ENCODE data around the gene NCKAP1. TPM values are rescaled to one million over a fixed set of nuclear protein-coding genes. Genes with fewer than 3 reads are reported as not detected.

NCKAP1 gene
- total RNA-seq, 2 donors from 2014 or later, result 19.8 to 59.9 TPM

GRCh38 chr2:183078163-183078463, 39.9 kb upstream of the NCKAP1 start:
- DNase-seq (no peak), ATAC-seq (no peak)
- no peak for TF ChIP-seq POLR2A (IDR thresholded peaks at IDR 0.05)
- TF ChIP-seq CTCF (IDR thresholded peaks at IDR 0.05), result no peak
- peak overlapping the region; percentile 5 to 18 for H3K4me3 ChIP-seq
- no peaks in the 10 kb centered on the region for H3K27me3 ChIP-seq
- intact Hi-C loops (cut with DNase I), result no loop called here
- H3K4me1 ChIP-seq, result peaks cover 8% of the 10 kb centered on the region
- no peaks in the 10 kb centered on the region for H3K36me3 ChIP-seq (replicated peaks in 1 of 2; ENCODE audit: insufficient read depth in 1 of 2, low read depth in 2 of 2)
- peak overlapping the region; percentile 76 to 90 (median 86) for H3K27ac ChIP-seq
- 1 to 2% methylated on average over 8 of the region's 8 CpGs for WGBS, 2 donors
- H3K9me3 ChIP-seq, result no peaks in the 10 kb centered on the region

- DNase-seq (no peak), ATAC-seq (no peak)
- no peaks in the 10 kb centered on the region for H3K27me3 ChIP-seq
- intact Hi-C loops (cut with DNase I), result no loop called here
- H3K36me3 ChIP-seq (replicated peaks in 1 of 2; ENCODE audit: insufficient read depth in 1 of 2, low read depth in 2 of 2), result no peaks in the 10 kb centered on the region
- 80 to 81% methylated on average over 7 of the region's 7 CpGs for WGBS, 2 donors
- no peaks in the 10 kb centered on the region for H3K4me1 ChIP-seq
- TF ChIP-seq POLR2A (IDR thresholded peaks at IDR 0.05), result no peak
- TF ChIP-seq CTCF (IDR thresholded peaks at IDR 0.05), result no peak
- no peaks in the 10 kb centered on the region for H3K9me3 ChIP-seq
- H3K4me3 ChIP-seq, result no peak overlapping the region
- no peak overlapping the region for H3K27ac ChIP-seq
Observed at GRCh38 chr2:183072177-183072576, 33.9 kb upstream of the NCKAP1 start.

GRCh38 chr2:183070942-183071844, 32.9 kb upstream of the NCKAP1 start:
- DNase-seq, result peak; percentile 58 to 78 (median 69)
- H3K4me3 ChIP-seq, result no peak overlapping the region
- no peaks in the 10 kb centered on the region for H3K36me3 ChIP-seq (replicated peaks in 1 of 2; ENCODE audit: insufficient read depth in 1 of 2, low read depth in 2 of 2)
- intact Hi-C loops (cut with DNase I), result no loop called here
- H3K27ac ChIP-seq, result no peak overlapping the region
- WGBS, 2 donors, result 47 to 67% methylated on average over 14 to 32 of the region's 34 CpGs
- H3K9me3 ChIP-seq, result no peaks in the 10 kb centered on the region
- peak; percentile 25 to 57 (median 44) for TF ChIP-seq CTCF (IDR thresholded peaks at IDR 0.05)
- no peak for TF ChIP-seq POLR2A (IDR thresholded peaks at IDR 0.05)
- H3K4me1 ChIP-seq, result no peaks in the 10 kb centered on the region
- peak; percentile 55 for ATAC-seq
- no peaks in the 10 kb centered on the region for H3K27me3 ChIP-seq

- no peak for DNase-seq
- Histone ChIP-seq H3K27ac (no peak overlapping the region), H3K36me3 (replicated peaks in 1 of 2; ENCODE audit: insufficient read depth in 1 of 2, low read depth in 2 of 2) (no peaks in the 10 kb centered on the region), H3K9me3 (no peaks in the 10 kb centered on the region), H3K4me1 (no peaks in the 10 kb centered on the region), H3K27me3 (no peaks in the 10 kb centered on the region), H3K4me3 (no peak overlapping the region)
- no peak for ATAC-seq
- TF ChIP-seq CTCF (IDR thresholded peaks at IDR 0.05) (no peak), POLR2A (IDR thresholded peaks at IDR 0.05) (no peak)
- intact Hi-C loops (cut with DNase I), result no loop called here
- WGBS, 2 donors, result 95 to 100% methylated on average over 1 to 2 of the region's 2 CpGs
Observed at GRCh38 chr2:183069174-183069573, 30.9 kb upstream of the NCKAP1 start.

GRCh38 chr2:183068561-183068960, 30.3 kb upstream of the NCKAP1 start:
- WGBS, 2 donors, result 72 to 75% methylated on average over 3 of the region's 3 CpGs
- Histone ChIP-seq H3K4me1 (no peaks in the 10 kb centered on the region), H3K4me3 (no peak overlapping the region), H3K36me3 (replicated peaks in 1 of 2; ENCODE audit: insufficient read depth in 1 of 2, low read depth in 2 of 2) (no peaks in the 10 kb centered on the region), H3K9me3 (no peaks in the 10 kb centered on the region), H3K27ac (no peak overlapping the region), H3K27me3 (no peaks in the 10 kb centered on the region)
- DNase-seq (no peak), ATAC-seq (no peak)
- intact Hi-C loops (cut with DNase I), result no loop called here
- no peak for TF ChIP-seq POLR2A (IDR thresholded peaks at IDR 0.05)
- no peak for TF ChIP-seq CTCF (IDR thresholded peaks at IDR 0.05)

All from body of pancreas (tissue), 4 donors.